ENCODE data around the gene KDM4D.
A peak's percentile ranks its signal among the peaks of the same experiment; 100 is the strongest.

KDM4D gene

DNA sequence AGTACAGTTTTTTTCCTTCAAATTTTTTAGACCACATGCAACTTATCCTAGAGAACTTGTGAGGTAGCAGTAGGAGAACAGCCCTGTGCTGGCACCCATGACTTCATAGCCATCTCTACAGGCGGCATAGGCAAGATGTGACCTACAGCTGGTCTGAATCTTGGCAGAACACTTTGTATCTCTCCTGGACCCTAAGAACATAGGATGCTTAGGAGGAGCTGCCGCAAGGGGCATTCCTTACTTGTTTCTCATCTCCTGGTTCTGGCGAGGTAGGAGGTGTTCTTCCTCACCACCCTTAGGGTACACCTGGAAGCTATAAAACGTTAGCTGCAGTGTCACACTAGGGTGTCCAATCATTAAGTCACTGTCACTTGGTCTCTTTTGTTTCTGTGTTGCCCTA is 16.5 kb upstream of the KDM4D start:
- no peak for TF ChIP-seq CTCF (IDR thresholded peaks at IDR 0.05; ENCODE audit: borderline replicate concordance, insufficient read depth, low read depth, low read length)
- H3K4me3 ChIP-seq (ENCODE audit: low read depth, low read length): no peak overlapping the region

DNA sequence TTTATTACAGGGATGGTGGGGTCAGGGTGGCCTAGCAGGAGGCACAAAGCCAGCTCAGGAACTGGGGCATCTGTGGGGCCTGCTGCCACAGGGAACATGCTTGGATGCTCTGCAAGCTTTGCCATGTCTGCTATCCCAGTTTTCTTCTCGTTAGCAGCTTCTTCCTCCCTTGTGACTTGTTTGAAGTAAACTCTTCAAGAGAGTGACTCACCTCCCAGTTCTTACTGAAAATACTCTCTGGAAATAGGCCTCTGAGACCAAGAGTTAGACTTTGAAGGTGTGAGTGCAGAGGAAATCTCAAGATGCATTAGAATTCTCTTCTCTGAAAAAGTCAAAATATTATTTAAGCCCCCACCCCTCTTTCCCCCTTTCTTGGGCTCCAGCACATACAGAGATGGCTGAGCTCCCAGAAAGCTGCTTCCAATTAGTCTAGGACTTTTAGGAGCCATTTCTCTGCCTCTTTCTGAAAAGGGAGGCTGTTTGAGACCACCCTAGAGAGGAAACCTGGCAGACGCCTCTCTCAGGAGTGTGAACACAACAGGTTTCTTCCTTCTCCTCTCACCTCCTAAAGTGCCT is 15.3 kb upstream of the KDM4D start:
- no peak overlapping the region for H3K4me3 ChIP-seq (ENCODE audit: low read depth, low read length)
- TF ChIP-seq CTCF (IDR thresholded peaks at IDR 0.05; ENCODE audit: borderline replicate concordance, insufficient read depth, low read depth, low read length): no peak

DNA sequence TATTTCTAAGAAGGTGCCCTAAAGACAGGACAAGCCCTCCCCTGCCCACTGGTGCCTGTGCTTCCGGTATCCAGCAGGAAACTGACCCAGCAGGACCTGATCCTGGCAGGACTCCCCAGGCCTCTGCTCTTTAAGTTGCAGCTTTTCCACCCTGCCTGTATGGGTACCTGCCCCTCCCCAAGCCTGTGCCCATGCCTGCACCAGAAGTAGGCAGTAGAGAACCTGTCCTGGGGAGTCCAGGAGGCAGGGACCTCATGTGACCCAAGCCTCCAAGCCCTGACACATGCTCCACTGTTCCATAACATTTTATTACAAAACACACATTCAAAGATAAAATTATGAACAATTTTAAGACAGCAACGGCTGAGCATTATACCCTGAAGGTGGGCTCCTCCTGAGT is 14.3 kb upstream of the KDM4D start:
- no peak for TF ChIP-seq CTCF (IDR thresholded peaks at IDR 0.05; ENCODE audit: borderline replicate concordance, insufficient read depth, low read depth, low read length)
- H3K4me3 ChIP-seq (ENCODE audit: low read depth, low read length): no peak overlapping the region

DNA sequence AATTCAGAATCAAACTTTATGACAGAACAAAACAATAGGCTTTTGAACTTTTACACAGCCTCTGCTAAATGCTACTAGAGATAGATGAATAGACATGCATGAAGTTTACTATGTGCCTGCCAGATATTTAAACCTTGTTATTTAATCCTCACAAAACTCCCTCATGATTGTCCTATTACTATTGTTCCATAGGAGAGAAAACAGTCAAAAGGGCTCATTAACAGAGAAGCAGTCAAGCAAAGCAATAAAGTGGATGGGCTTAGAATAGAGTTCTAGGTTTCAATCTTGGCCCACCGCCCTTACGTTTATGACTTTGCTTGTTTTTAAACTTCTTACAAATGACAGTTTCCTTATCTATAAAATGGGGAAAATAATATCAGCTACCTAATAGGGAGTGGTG is 13.0 kb upstream of the KDM4D start:
- TF ChIP-seq CTCF (IDR thresholded peaks at IDR 0.05; ENCODE audit: borderline replicate concordance, insufficient read depth, low read depth, low read length): no peak
- no peak overlapping the region for H3K4me3 ChIP-seq (ENCODE audit: low read depth, low read length)

GRCh38 chr11:94961255-94961654 is 12.3 kb upstream of the KDM4D start:
- no peak for TF ChIP-seq CTCF (IDR thresholded peaks at IDR 0.05; ENCODE audit: borderline replicate concordance, insufficient read depth, low read depth, low read length)
- no peak overlapping the region for H3K4me3 ChIP-seq (ENCODE audit: low read depth, low read length)

- no peak overlapping the region for H3K4me3 ChIP-seq (ENCODE audit: low read depth, low read length)
- no peak for TF ChIP-seq CTCF (IDR thresholded peaks at IDR 0.05; ENCODE audit: borderline replicate concordance, insufficient read depth, low read depth, low read length)
Observed at GRCh38 chr11:94964934-94965333, 8.6 kb upstream of the KDM4D start.

DNA sequence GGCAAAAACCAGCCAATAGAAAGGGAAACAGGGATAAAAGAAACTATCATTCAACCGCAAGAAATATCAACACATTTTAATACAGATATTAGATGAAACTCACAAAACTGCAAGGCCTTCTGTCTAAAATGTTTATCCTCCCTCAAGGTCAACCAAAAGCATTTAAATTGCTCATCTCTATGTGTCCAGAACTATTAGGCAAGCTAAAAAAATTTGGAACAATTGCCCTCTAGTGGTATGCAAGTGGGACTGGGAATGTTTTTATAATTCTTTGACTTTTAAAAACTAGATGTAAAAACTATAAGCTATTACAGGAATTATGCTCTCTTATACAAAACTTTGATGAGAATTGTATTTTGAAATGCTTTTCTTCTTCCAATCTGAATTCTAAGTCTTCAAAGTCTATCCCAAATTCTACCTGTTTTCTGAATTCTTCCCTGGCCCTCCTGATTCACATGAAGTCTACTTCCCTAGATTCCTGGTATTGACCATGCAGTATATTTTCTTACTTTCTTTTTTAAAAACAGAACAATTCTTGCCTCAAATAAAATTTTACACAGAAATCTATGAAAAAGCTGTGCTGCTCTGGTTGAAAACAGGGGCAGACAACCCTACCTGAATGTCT is 5.1 kb upstream of the KDM4D start:
- H3K4me3 ChIP-seq (ENCODE audit: low read depth, low read length): no peak overlapping the region
- TF ChIP-seq CTCF (IDR thresholded peaks at IDR 0.05; ENCODE audit: borderline replicate concordance, insufficient read depth, low read depth, low read length): peak; percentile 33; the same call in 1 of the 2 replicates
